Measurements from ENCODE around the gene RNASEH1.

DNA sequence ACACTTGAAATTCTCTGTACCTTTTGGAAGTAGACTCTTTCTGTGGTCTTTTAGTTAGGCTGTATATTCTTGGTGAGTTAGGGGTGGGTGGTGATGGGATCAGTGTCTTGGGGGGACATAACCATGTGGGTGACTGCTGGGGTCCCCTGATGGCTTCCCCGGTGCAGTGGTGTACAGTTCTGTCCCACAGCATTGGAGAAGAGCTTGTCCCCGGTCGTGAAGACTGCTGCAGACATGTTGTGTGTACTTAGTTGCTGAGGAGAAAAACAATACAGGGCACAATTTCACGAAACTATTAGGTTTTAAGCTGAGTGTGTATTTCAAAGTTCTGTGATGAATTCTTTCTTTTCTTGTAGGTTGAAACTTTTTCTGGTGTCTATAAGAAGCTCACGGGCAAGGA lies 22.3 kb upstream of the RNASEH1 start:
- TF ChIP-seq, protein P1, sequence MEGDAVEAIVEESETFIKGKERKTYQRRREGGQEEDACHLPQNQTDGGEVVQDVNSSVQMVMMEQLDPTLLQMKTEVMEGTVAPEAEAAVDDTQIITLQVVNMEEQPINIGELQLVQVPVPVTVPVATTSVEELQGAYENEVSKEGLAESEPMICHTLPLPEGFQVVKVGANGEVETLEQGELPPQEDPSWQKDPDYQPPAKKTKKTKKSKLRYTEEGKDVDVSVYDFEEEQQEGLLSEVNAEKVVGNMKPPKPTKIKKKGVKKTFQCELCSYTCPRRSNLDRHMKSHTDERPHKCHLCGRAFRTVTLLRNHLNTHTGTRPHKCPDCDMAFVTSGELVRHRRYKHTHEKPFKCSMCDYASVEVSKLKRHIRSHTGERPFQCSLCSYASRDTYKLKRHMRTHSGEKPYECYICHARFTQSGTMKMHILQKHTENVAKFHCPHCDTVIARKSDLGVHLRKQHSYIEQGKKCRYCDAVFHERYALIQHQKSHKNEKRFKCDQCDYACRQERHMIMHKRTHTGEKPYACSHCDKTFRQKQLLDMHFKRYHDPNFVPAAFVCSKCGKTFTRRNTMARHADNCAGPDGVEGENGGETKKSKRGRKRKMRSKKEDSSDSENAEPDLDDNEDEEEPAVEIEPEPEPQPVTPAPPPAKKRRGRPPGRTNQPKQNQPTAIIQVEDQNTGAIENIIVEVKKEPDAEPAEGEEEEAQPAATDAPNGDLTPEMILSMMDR (IDR thresholded peaks at IDR 0.05): no peak
- no peak for TF ChIP-seq ZFX (IDR thresholded peaks at IDR 0.05; ENCODE audit: borderline replicate concordance)
